ENCODE measurements around the gene PTX4. TPM values are rescaled to one million over a fixed set of nuclear protein-coding genes. Genes with fewer than 3 reads are reported as not detected.
A peak's percentile ranks its signal among the peaks of the same experiment; 100 is the strongest.

Gene PTX4
- total and polyA plus RNA-seq, 4 donors: 0.11 to 0.14 TPM; not detected in 2

GRCh38 chr16:1532081-1532760, 43.5 kb upstream of the PTX4 start:
- H3K27me3 ChIP-seq (ENCODE audit: control insufficient read depth, insufficient read depth, low read length): no peaks in the 10 kb centered on the region
- peaks cover 55% of the 10 kb centered on the region for H3K4me1 ChIP-seq (ENCODE audit: control insufficient read depth, insufficient read depth, low read length)
- no peak overlapping the region for H3K4me3 ChIP-seq (ENCODE audit: low read depth, low read length)
- peaks cover 90% of the 10 kb centered on the region for H3K36me3 ChIP-seq (ENCODE audit: control insufficient read depth, insufficient read depth, low read length)
- no peak for DNase-seq (ENCODE audit: low read depth in 4 of 6, low spot score in 6 of 6)
- H3K9me3 ChIP-seq (ENCODE audit: control insufficient read depth, insufficient read depth, low read length): no peaks in the 10 kb centered on the region
- H3K27ac ChIP-seq (ENCODE audit: low read depth, low read length): peak overlapping the region; percentile 61
- 66% methylated on average over 28 of the region's 28 CpGs for WGBS (ENCODE audit: insufficient coverage)

DNA sequence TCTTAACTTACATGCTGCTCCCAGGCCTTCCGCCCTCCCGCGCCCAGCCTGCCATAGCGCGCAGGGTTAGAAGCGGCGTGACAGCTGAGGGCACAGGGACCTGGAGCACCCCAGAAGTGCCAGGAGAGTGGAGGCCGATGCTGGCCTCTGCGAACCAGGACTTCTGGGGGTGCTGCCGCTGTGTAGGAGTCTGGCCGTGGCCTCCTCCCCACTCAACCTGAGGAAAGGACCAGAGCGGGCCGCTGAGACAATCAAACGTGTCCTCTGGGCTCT, 42.8 kb upstream of the PTX4 start:
- Histone ChIP-seq H3K27me3 (ENCODE audit: control insufficient read depth, insufficient read depth, low read length) (no peaks in the 10 kb centered on the region), H3K36me3 (ENCODE audit: control insufficient read depth, insufficient read depth, low read length) (peaks cover 90% of the 10 kb centered on the region), H3K4me3 (ENCODE audit: low read depth, low read length) (no peak overlapping the region), H3K4me1 (ENCODE audit: control insufficient read depth, insufficient read depth, low read length) (peaks cover 55% of the 10 kb centered on the region), H3K27ac (ENCODE audit: low read depth, low read length) (peak overlapping the region; percentile 4), H3K9me3 (ENCODE audit: control insufficient read depth, insufficient read depth, low read length) (no peaks in the 10 kb centered on the region)
- no peak for DNase-seq (ENCODE audit: low read depth in 4 of 6, low spot score in 6 of 6)
- 86% methylated on average over 11 of the region's 14 CpGs for WGBS (ENCODE audit: insufficient coverage)

- Histone ChIP-seq H3K9me3 (ENCODE audit: control insufficient read depth, insufficient read depth, low read length) (no peaks in the 10 kb centered on the region), H3K27ac (ENCODE audit: low read depth, low read length) (peak overlapping the region; percentile 4), H3K4me3 (ENCODE audit: low read depth, low read length) (no peak overlapping the region), H3K27me3 (ENCODE audit: control insufficient read depth, insufficient read depth, low read length) (no peaks in the 10 kb centered on the region), H3K4me1 (ENCODE audit: control insufficient read depth, insufficient read depth, low read length) (peaks cover 50% of the 10 kb centered on the region), H3K36me3 (ENCODE audit: control insufficient read depth, insufficient read depth, low read length) (peaks cover 90% of the 10 kb centered on the region)
- 76% methylated on average over 26 of the region's 35 CpGs for WGBS (ENCODE audit: insufficient coverage)
- peak in 1 of 6 donors; percentile 33 for DNase-seq (ENCODE audit: low read depth in 4 of 6, low spot score in 6 of 6)
Measured at GRCh38 chr16:1530883-1531637, 42.3 kb upstream of the PTX4 start.

- 92% methylated on average over 26 of the region's 27 CpGs for WGBS (ENCODE audit: insufficient coverage)
- Histone ChIP-seq H3K9me3 (ENCODE audit: control insufficient read depth, insufficient read depth, low read length) (no peaks in the 10 kb centered on the region), H3K4me1 (ENCODE audit: control insufficient read depth, insufficient read depth, low read length) (peaks cover 45% of the 10 kb centered on the region), H3K36me3 (ENCODE audit: control insufficient read depth, insufficient read depth, low read length) (peaks cover 90% of the 10 kb centered on the region), H3K4me3 (ENCODE audit: low read depth, low read length) (no peak overlapping the region), H3K27ac (ENCODE audit: low read depth, low read length) (no peak overlapping the region), H3K27me3 (ENCODE audit: control insufficient read depth, insufficient read depth, low read length) (no peaks in the 10 kb centered on the region)
- DNase-seq (ENCODE audit: low read depth in 4 of 6, low spot score in 6 of 6): no peak
Measured at GRCh38 chr16:1530349-1530882, 41.7 kb upstream of the PTX4 start.

DNA sequence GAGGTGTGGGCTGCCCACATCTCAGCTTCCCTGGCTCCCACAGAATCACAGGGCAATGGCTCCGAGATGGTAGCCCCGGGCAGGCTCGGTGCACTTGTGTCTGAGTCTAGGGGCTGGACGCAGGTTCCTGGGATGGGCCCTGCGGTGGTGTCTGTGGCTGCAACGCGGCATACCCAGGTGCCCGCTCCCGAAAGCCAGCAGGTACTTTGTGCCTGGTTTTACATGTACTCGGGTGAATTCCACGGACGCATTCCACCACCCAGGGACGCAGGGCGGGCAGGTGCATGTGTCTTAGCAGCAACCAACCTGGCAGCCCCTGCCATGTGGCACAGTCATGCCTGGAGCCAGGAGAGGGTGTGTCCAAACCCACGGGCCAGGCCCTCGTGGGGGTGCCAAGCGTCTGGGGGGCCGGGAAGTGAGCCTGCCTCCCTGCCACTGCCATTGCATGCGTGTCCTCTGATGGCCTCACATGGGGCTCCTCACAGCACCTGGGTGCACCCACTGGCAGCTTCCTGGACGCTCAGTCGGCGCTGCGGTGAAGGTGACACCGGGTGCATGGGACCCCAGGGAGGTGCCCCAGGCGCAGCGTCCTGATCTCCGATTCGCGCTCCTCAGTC, 40.3 kb upstream of the PTX4 start:
- WGBS (ENCODE audit: insufficient coverage): 95% methylated on average over 29 of the region's 29 CpGs
- Histone ChIP-seq H3K27ac (ENCODE audit: low read depth, low read length) (no peak overlapping the region), H3K4me3 (ENCODE audit: low read depth, low read length) (no peak overlapping the region), H3K27me3 (ENCODE audit: control insufficient read depth, insufficient read depth, low read length) (no peaks in the 10 kb centered on the region), H3K4me1 (ENCODE audit: control insufficient read depth, insufficient read depth, low read length) (peaks cover 45% of the 10 kb centered on the region), H3K9me3 (ENCODE audit: control insufficient read depth, insufficient read depth, low read length) (no peaks in the 10 kb centered on the region), H3K36me3 (ENCODE audit: control insufficient read depth, insufficient read depth, low read length) (peaks cover 95% of the 10 kb centered on the region)
- no peak for DNase-seq (ENCODE audit: low read depth in 4 of 6, low spot score in 6 of 6)

DNA sequence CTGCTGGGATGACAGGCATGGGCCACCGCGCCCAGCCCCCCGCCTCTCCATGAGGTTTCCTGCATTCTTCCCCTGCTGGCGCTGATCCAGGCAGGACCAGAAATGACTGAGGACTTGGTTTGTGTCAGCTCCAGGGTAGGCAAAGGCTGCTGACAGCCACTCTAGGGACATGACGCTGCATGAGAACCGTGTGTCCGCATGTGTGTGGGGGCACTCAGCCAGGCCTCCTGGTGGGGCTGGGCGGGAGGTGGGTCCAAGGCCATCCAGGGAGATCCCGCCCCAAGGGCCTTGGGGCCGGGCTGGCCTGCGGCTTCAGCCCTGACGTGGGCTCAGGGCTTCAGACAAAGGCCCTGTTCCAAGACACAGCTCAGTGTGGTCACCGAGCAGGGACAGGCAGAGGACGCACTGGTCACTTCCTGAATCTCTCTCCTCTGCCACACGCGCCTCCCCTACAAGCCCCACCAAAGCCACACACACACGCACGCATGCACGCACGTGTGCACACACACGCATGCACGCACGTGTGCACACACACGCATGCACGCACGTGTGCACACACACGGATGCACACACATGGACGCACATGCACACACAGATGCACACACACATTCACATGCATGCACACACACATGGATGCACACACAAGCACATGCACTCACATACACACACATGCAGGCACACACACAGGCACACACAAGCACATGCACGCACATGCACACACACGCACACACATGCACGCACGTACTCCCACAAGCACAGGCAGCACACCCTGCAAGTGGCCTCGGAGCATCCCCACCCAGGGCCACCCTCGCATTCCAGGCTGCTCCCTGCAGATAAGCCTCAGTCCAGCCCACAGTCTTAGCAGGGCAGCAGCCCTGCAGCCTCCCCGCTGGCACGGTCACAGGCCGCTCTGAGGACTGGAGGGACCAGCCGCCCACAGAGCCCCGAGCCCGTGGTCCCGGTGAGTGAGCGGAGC, 39.4 kb upstream of the PTX4 start:
- H3K27ac ChIP-seq (ENCODE audit: low read depth, low read length): no peak overlapping the region
- H3K4me3 ChIP-seq (ENCODE audit: low read depth, low read length): no peak overlapping the region
- peaks cover 39% of the 10 kb centered on the region for H3K4me1 ChIP-seq (ENCODE audit: control insufficient read depth, insufficient read depth, low read length)
- DNase-seq (ENCODE audit: low read depth in 4 of 6, low spot score in 6 of 6): no peak
- WGBS (ENCODE audit: insufficient coverage): 84% methylated on average over 42 of the region's 42 CpGs
- H3K36me3 ChIP-seq (ENCODE audit: control insufficient read depth, insufficient read depth, low read length): peaks cover 95% of the 10 kb centered on the region
- no peaks in the 10 kb centered on the region for H3K27me3 ChIP-seq (ENCODE audit: control insufficient read depth, insufficient read depth, low read length)
- no peaks in the 10 kb centered on the region for H3K9me3 ChIP-seq (ENCODE audit: control insufficient read depth, insufficient read depth, low read length)

DNA sequence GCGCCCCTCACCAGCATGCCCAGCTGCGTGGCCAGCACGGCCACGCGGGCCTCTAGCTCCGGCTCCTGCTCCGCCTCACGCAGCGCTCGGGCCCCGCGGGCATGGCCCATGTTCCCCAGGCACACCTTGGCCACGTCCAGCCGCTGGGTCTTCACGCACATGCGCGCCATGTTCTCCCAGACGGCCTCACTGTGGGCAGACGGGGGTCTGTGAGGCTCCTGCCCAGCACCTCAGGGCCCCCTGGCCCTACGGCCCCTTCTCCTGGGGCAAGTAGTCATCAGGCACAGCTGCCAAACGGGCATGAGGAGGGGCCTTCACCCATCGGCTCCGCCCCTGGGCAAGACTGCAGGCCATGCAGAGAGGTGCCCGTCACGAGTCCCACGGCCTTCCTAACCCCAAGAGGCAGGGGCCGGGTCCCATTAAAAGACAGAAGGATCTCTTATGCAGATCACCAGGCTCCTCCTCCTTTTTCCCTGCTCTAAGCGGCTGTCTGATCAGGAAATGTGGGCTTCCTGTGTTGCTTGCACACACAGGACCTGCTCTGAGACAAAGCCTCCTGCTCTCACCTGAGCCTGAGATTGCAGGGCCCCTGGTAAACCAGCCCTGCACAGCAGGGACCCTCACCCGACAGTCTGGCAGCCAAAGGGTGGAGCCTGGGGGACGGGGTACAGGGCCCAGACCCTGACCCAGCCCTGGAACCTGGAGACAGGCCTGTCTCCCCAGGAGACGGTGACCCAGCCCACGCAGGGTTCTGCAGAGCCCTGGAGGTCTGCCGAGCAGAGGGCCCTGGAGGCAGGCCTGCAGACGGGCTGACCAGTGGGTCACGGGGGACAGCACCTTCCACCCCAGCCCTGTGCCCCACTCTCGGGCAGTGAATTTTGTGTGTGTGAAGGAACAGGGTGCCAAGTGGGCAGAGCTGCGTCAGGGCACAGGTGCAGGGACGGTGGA, 38.1 kb upstream of the PTX4 start:
- no peak for DNase-seq (ENCODE audit: low read depth in 4 of 6, low spot score in 6 of 6)
- H3K27me3 ChIP-seq (ENCODE audit: control insufficient read depth, insufficient read depth, low read length): no peaks in the 10 kb centered on the region
- no peak overlapping the region for H3K4me3 ChIP-seq (ENCODE audit: low read depth, low read length)
- peaks cover 27% of the 10 kb centered on the region for H3K4me1 ChIP-seq (ENCODE audit: control insufficient read depth, insufficient read depth, low read length)
- no peak overlapping the region for H3K27ac ChIP-seq (ENCODE audit: low read depth, low read length)
- H3K36me3 ChIP-seq (ENCODE audit: control insufficient read depth, insufficient read depth, low read length): peaks cover 95% of the 10 kb centered on the region
- no peaks in the 10 kb centered on the region for H3K9me3 ChIP-seq (ENCODE audit: control insufficient read depth, insufficient read depth, low read length)
- WGBS (ENCODE audit: insufficient coverage): 89% methylated on average over 37 of the region's 38 CpGs

DNA sequence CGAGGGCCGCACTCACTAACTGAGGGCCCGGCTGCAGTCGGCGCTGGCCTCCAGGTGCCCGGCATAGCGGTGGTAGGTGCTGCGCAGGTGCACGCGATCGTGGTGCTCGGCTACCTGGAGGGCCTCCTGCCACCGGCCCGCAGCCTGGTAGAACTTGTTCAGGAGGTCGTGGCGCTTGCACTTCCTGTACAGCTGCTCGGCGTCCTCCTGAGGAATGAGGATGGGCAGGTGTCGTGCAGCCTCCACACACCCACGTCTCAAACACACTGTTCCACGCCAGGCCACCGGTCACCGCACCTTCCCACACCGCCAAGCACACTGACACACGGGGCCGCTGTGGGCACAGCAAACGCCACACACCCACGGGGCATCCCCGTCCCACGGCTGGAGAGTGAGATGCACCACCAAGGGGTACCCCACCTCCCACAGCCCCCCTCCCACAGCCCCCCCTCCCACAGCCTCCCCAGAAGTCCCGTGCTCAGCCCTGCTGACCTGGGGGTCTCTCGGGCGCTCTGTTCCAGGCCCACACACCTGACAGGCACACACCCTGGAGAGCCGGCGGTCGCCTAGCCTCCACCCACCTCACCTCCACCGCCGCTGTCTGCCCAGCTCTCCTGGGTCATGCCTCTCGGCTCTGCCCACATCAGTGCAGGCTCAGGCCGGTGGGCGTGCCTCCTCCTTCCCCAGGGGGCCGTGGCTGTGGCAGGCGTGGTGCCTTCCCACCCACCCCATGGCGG, 37.3 kb upstream of the PTX4 start:
- Histone ChIP-seq H3K36me3 (ENCODE audit: control insufficient read depth, insufficient read depth, low read length) (peaks cover 93% of the 10 kb centered on the region), H3K27me3 (ENCODE audit: control insufficient read depth, insufficient read depth, low read length) (no peaks in the 10 kb centered on the region), H3K4me3 (ENCODE audit: low read depth, low read length) (no peak overlapping the region), H3K27ac (ENCODE audit: low read depth, low read length) (no peak overlapping the region), H3K4me1 (ENCODE audit: control insufficient read depth, insufficient read depth, low read length) (peaks cover 20% of the 10 kb centered on the region), H3K9me3 (ENCODE audit: control insufficient read depth, insufficient read depth, low read length) (no peaks in the 10 kb centered on the region)
- WGBS (ENCODE audit: insufficient coverage): 93% methylated on average over 42 of the region's 44 CpGs
- DNase-seq (ENCODE audit: low read depth in 4 of 6, low spot score in 6 of 6): no peak
